HG03378 (cell line): Measurements from ENCODE around the gene PRUNE2.

Experiments
- ATAC-seq: cut with Tn5 transposase; IDR thresholded peaks from one replicate; pipeline ENCODE4 v1.9.1; 2021; ENCODE audit warnings: mild to moderate bottlenecking, moderate library complexity; ENCODE audit not compliant: unreplicated experiment

Gene PRUNE2

GRCh38 chr9:76703270-76703669 lies 202.6 kb downstream of the PRUNE2 start:
- ATAC-seq: no peak

- no peak for ATAC-seq
These were observed 204.4 kb downstream of the PRUNE2 start for GRCh38 chr9:76701441-76702039.

GRCh38 chr9:76700916-76701315 lies 205.0 kb downstream of the PRUNE2 start:
- ATAC-seq: no peak

GRCh38 chr9:76699971-76700370 lies 205.9 kb downstream of the PRUNE2 start:
- ATAC-seq: no peak

- no peak for ATAC-seq
These were observed 208.4 kb downstream of the PRUNE2 start for GRCh38 chr9:76697554-76697953.

- ATAC-seq: no peak
These were observed 208.8 kb downstream of the PRUNE2 start for GRCh38 chr9:76697081-76697480.

GRCh38 chr9:76693912-76694311 lies 212.0 kb downstream of the PRUNE2 start:
- no peak for ATAC-seq

GRCh38 chr9:76692458-76693129 lies 213.3 kb downstream of the PRUNE2 start:
- no peak for ATAC-seq

GRCh38 chr9:76691517-76692313 lies 214.2 kb downstream of the PRUNE2 start:
- ATAC-seq: no peak

GRCh38 chr9:76690973-76691370 lies 214.9 kb downstream of the PRUNE2 start:
- no peak for ATAC-seq

GRCh38 chr9:76690246-76690972 lies 215.5 kb downstream of the PRUNE2 start:
- ATAC-seq: no peak

GRCh38 chr9:76688471-76689238 lies 217.3 kb downstream of the PRUNE2 start:
- ATAC-seq: no peak

- no peak for ATAC-seq
These were observed 218.0 kb downstream of the PRUNE2 start for GRCh38 chr9:76687861-76688391.

- no peak for ATAC-seq
These were observed 219.2 kb downstream of the PRUNE2 start for GRCh38 chr9:76686756-76687155.

- no peak for ATAC-seq
These were observed 221.7 kb downstream of the PRUNE2 start for GRCh38 chr9:76684213-76684612.

- ATAC-seq: no peak
These were observed 224.4 kb downstream of the PRUNE2 start for GRCh38 chr9:76681556-76681955.

- no peak for ATAC-seq
These were observed 225.0 kb downstream of the PRUNE2 start for GRCh38 chr9:76680716-76681425.

- ATAC-seq: no peak
These were observed 228.3 kb downstream of the PRUNE2 start for GRCh38 chr9:76677481-76678055.

- no peak for ATAC-seq
These were observed 229.1 kb downstream of the PRUNE2 start for GRCh38 chr9:76676857-76677256.
